Placental epithelial cell (primary cell): ENCODE measurements around the gene DDI2. TPM values are rescaled to one million over a fixed set of nuclear protein-coding genes. Genes with fewer than 3 reads are reported as not detected.

ENCODE experiments used
- small RNA-seq: library from RNA; depleted of rRNA; stranded (forward); fragments of <200 nt; gene quantifications from one replicate; pipeline ENCODE3, GENCODE V24; 2012
- total RNA-seq: library from RNA; depleted of rRNA; stranded (reverse); fragments of >200 nt; gene quantifications from 2 replicates; pipeline ENCODE4 v1.2.3, GENCODE V29; 2012

Gene DDI2
- 20.8 and 32.2 TPM in 2 replicates for total RNA-seq

DNA sequence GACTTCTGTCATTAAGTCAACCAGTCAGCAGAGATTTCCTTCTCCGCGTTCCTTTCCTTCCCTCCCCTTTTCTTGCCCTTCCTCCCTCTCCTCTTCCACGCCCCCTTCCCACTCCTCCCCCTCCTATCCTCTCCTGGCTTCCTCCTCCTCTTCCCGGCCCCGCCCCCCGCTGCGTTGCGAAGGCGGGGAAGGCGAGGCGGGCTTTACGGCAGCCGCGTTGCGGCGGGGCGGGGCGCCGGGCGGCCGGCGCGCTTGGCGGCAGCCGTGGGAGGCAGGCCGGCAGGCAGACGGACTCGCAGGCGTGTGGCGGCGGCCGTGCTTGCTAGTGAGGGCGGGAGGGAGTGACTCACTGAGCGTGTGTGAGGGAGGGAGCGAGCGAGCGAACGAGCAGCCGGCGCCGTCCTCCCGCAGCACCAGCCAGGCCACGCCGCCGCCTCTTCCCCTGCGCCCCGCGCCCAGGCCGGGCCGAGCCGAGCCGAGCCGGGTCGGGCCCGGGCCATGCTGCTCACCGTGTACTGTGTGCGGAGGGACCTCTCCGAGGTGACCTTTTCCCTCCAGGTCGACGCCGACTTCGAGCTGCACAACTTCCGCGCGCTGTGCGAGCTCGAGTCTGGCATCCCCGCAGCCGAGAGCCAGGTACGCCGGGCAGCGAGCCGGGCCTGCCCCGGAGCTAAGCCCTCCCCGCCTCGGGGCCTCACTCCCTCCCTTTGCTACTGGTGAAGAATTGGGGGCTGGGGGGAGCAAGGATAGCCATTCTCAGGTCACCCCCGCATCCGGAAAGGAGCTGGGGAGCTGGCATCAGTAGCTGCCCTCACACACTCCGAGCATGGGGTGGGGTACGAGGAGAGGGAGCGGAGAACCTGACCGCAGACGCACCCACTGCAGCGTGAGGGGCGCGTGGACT lies at the start of gene DDI2:
Gene DDI2, plus strand, starts transcription at position 286 of the 904 bp plus-strand sequence. Its CDS starts 213 bp downstream, at position 499.

GRCh38 chr1:15584489-15585363 lies 32.5 kb upstream of the DDI2 start, which contains the start of gene AGMAT:
Gene AGMAT, minus strand, starts transcription at chr1:15585051. Its CDS starts 84 bp downstream, at chr1:15584967.

GRCh38 chr1:15684042-15684461 lies 66.8 kb downstream of the DDI2 start, which contains the start of gene PLEKHM2:
Gene PLEKHM2, plus strand, starts transcription at chr1:15684320. Its CDS starts 239 bp downstream, at chr1:15684559.

Small RNAs within 50 kb of the gene (small RNA-seq; reads per million reads assigned to genes)
- not detected for gene AL121992.2
- gene CD24P1: not detected
- gene RNU7-179P: not detected

Other genes with a start within 250 kb of the DDI2 start
- gene EFHD2, start 207.6 kb upstream of the DDI2 start, total RNA-seq: 32.2 and 50.3 TPM in 2 replicates
- under 0.01 TPM in 1 of 2 replicates, not detected in the other for gene CTRC, start 179.0 kb upstream of the DDI2 start, total RNA-seq
- gene CELA2A, start 160.7 kb upstream of the DDI2 start, total RNA-seq: not detected in 2 replicates
- not detected in 2 replicates for gene CELA2B, start 141.4 kb upstream of the DDI2 start, total RNA-seq
- 7.1 and 9.7 TPM in 2 replicates for gene CASP9, start 93.2 kb upstream of the DDI2 start, total RNA-seq
- gene DNAJC16, start 90.6 kb upstream of the DDI2 start, total RNA-seq: 17.7 and 22.8 TPM in 2 replicates
- gene AGMAT, start 32.4 kb upstream of the DDI2 start, total RNA-seq: 0.33 TPM in 1 of 2 replicates, not detected in the other
- 45.0 and 55.4 TPM in 2 replicates for gene PLEKHM2, start 66.9 kb downstream of the DDI2 start, total RNA-seq
- gene SLC25A34, start 118.8 kb downstream of the DDI2 start, total RNA-seq: 0.33 and 0.39 TPM in 2 replicates
- not detected in 2 replicates for gene TMEM82, start 125.0 kb downstream of the DDI2 start, total RNA-seq
- gene FBLIM1, start 141.3 kb downstream of the DDI2 start, total RNA-seq: 244 and 373 TPM in 2 replicates
- gene UQCRHL, start 190.2 kb downstream of the DDI2 start, total RNA-seq: 0.65 and 2.7 TPM in 2 replicates
- gene SPEN, start 230.2 kb downstream of the DDI2 start, total RNA-seq: 25.1 and 26.1 TPM in 2 replicates